ENCODE results near the gene FAM163B. TPM values are rescaled to one million over a fixed set of nuclear protein-coding genes. Genes with fewer than 3 reads are reported as not detected.

The FAM163B gene
- total RNA-seq, 1 donor from 2014 or later: not detected

DNA sequence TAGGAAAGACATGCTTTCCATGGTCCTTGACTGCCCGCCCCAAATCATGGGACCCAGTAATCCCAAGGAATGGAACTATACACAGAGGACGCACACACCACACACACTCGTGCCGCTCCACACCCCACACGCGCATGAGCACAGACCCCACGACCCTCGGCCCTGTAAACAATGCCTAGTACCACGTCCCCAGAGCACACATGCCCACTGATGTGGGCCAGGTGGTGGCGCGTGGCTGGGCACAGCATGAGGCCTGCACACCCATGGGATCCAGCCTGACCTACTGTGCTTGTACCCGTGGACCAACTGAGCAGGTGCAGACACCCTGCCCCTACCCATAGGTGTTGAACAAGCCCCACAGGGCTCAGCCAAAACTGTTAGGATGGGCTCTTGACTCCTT lies 27.7 kb upstream of the FAM163B start:
- TF ChIP-seq, protein P1, sequence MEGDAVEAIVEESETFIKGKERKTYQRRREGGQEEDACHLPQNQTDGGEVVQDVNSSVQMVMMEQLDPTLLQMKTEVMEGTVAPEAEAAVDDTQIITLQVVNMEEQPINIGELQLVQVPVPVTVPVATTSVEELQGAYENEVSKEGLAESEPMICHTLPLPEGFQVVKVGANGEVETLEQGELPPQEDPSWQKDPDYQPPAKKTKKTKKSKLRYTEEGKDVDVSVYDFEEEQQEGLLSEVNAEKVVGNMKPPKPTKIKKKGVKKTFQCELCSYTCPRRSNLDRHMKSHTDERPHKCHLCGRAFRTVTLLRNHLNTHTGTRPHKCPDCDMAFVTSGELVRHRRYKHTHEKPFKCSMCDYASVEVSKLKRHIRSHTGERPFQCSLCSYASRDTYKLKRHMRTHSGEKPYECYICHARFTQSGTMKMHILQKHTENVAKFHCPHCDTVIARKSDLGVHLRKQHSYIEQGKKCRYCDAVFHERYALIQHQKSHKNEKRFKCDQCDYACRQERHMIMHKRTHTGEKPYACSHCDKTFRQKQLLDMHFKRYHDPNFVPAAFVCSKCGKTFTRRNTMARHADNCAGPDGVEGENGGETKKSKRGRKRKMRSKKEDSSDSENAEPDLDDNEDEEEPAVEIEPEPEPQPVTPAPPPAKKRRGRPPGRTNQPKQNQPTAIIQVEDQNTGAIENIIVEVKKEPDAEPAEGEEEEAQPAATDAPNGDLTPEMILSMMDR (IDR thresholded peaks at IDR 0.05; ENCODE audit: unreplicated experiment): no peak
- Mint-ChIP-seq H3K27me3 (ENCODE audit: unreplicated experiment) (peaks cover 16% of the 10 kb centered on the region), H3K27ac (ENCODE audit: unreplicated experiment) (no peak overlapping the region)

DNA sequence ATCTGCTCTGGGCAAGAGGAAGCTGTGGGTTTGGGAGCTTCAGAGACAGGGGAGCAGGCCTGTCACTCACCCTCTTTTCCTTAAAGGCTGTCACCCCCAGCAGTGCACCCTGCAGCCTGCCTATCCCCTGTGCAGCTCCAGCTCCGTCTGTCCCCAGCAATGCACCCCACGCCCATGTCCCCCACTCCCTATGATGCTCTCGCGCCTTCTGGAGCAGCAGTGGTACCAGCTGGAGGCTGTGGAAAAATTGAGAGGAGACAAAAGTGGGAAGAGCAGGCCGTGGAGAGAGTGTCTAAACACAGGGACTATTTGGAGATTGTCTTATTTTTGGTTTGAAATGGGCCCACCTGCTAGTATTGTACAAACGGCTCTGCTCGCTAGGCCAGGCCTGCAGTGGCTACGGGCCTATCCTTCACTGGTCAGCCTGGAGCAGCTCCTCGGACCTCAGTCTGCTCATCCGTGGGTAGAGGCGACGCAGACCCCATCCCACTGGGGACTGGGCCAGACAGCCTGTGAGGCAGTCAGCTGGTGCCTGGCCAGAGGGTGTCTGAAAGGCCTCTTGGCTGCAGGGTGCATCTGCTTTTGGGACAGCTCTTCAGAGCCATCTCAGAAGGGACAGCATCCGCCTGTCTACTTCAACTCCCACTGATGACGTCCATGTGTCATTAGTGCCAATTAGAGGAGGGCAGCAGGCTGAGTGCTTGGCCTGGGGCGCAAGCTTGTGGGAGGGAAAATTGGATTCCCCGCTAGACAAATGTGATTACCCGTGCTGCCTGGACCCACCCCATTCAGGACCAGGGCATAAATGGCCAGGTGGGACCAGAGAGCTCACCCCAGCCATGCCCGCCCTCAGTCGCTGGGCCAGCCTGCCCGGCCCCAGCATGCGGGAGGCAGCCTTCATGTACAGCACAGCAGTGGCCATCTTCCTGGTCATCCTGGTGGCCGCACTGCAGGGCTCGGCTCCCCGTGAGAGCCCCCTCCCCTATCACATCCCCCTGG lies 26.6 kb upstream of the FAM163B start, which contains the start of gene DBH:
Gene DBH, plus strand, starts transcription at position 831 of the 999 bp plus-strand sequence. Its CDS starts 9 bp downstream, at position 840.
- TF ChIP-seq, protein P1 (IDR thresholded peaks at IDR 0.05; ENCODE audit: unreplicated experiment): no peak
- peaks cover 19% of the 10 kb centered on the region for H3K4me1 Mint-ChIP-seq (ENCODE audit: unreplicated experiment)
- peaks cover 2% of the 10 kb centered on the region for H3K36me3 Mint-ChIP-seq (ENCODE audit: low read depth, unreplicated experiment)
- H3K27ac Mint-ChIP-seq (ENCODE audit: unreplicated experiment): no peak within 1 kb of the TSS
- H3K9me3 Mint-ChIP-seq (ENCODE audit: unreplicated experiment): no peaks in the 10 kb centered on the region
- peak within 1 kb of the TSS; percentile 67 for H3K4me3 Mint-ChIP-seq (ENCODE audit: unreplicated experiment)
- peaks cover 14% of the 10 kb centered on the region for H3K27me3 Mint-ChIP-seq (ENCODE audit: unreplicated experiment)
- no peak for DNase-seq (ENCODE audit: low spot score)

More for the DNA sequence above, 27.7 kb upstream of the FAM163B start:
- no peak for DNase-seq (ENCODE audit: low spot score)
- peaks cover 3% of the 10 kb centered on the region for H3K36me3 Mint-ChIP-seq (ENCODE audit: low read depth, unreplicated experiment)
- peak overlapping the region; percentile 67 for H3K4me3 Mint-ChIP-seq (ENCODE audit: unreplicated experiment)
- peaks cover 19% of the 10 kb centered on the region for H3K4me1 Mint-ChIP-seq (ENCODE audit: unreplicated experiment)
- no peaks in the 10 kb centered on the region for H3K9me3 Mint-ChIP-seq (ENCODE audit: unreplicated experiment)

DNA sequence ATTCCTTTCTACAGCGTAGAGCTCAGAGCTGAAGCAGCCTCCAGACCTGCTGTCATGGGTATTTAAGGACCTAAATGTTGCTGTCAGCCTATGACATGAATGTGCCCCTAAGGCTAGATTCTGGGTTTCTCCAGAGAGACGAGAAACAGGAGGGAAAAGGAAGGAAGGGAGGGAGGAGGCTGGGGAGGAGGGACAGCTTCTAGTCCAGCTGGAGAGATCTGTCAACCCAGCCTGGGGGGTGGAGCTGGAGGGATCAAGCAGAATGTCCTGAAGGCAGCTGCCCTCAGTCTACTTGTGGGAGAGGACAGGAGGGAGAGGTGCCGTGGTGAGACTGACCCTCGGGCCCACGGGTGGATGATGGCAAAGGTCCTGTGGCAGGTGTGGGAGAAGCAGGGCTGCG lies 25.9 kb upstream of the FAM163B start:
- TF ChIP-seq, protein P1 (IDR thresholded peaks at IDR 0.05; ENCODE audit: unreplicated experiment): no peak
- Mint-ChIP-seq H3K4me1 (ENCODE audit: unreplicated experiment) (peaks cover 19% of the 10 kb centered on the region), H3K4me3 (ENCODE audit: unreplicated experiment) (no peak overlapping the region), H3K27me3 (ENCODE audit: unreplicated experiment) (peaks cover 11% of the 10 kb centered on the region), H3K9me3 (ENCODE audit: unreplicated experiment) (no peaks in the 10 kb centered on the region), H3K36me3 (ENCODE audit: low read depth, unreplicated experiment) (no peaks in the 10 kb centered on the region), H3K27ac (ENCODE audit: unreplicated experiment) (no peak overlapping the region)
- no peak for DNase-seq (ENCODE audit: low spot score)

DNA sequence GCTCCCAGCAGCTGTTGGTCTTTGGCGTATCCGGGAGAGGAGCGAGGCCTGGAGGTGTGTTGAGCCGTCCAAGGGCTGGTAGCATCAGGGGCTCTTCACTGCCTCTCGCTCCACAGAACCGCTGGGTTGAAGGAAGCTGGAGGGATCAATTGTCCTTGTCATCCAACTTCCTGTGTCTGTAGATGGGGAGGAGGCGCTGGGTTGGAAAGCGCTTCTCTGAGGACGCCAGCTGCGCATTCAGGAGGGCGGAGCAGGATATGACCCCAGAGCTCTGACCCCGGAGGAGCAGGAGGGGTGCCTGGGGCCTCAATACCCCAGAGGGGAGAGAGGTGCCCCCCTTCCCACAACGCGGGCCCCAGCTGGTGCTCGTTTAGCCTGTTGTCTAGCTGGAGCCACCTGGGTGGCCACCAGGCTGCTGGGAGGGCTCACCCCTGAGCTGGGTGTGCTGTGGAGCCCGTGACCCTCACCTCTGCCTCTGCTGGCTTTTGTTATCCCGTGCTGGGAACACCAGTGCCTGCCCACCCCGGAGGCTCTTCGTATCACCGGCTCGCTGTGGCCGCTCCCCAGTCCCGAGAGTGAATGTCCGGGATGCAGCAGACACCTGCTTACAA lies 25.0 kb upstream of the FAM163B start:
- peaks cover 19% of the 10 kb centered on the region for H3K4me1 Mint-ChIP-seq (ENCODE audit: unreplicated experiment)
- H3K4me3 Mint-ChIP-seq (ENCODE audit: unreplicated experiment): no peak overlapping the region
- H3K9me3 Mint-ChIP-seq (ENCODE audit: unreplicated experiment): no peaks in the 10 kb centered on the region
- TF ChIP-seq, protein P1 (IDR thresholded peaks at IDR 0.05; ENCODE audit: unreplicated experiment): no peak
- no peak for DNase-seq (ENCODE audit: low spot score)
- H3K27me3 Mint-ChIP-seq (ENCODE audit: unreplicated experiment): peaks cover 11% of the 10 kb centered on the region
- no peak overlapping the region for H3K27ac Mint-ChIP-seq (ENCODE audit: unreplicated experiment)
- H3K36me3 Mint-ChIP-seq (ENCODE audit: low read depth, unreplicated experiment): no peaks in the 10 kb centered on the region

All from endothelial cell (in vitro differentiated cells).